ENCODE measurements around the gene SPATA33. TPM values are rescaled to one million over a fixed set of nuclear protein-coding genes. Genes with fewer than 3 reads are reported as not detected.
"Not testable (repeated sequence)": the region's sequence is repeated elsewhere in the genome, so short reads cannot be mapped to it uniquely, and the experiment has no call there.

The SPATA33 gene
- total RNA-seq, 4 donors from 2014 or later = 2.6 to 12.2 (median 5.8) TPM; not detected in 1

DNA sequence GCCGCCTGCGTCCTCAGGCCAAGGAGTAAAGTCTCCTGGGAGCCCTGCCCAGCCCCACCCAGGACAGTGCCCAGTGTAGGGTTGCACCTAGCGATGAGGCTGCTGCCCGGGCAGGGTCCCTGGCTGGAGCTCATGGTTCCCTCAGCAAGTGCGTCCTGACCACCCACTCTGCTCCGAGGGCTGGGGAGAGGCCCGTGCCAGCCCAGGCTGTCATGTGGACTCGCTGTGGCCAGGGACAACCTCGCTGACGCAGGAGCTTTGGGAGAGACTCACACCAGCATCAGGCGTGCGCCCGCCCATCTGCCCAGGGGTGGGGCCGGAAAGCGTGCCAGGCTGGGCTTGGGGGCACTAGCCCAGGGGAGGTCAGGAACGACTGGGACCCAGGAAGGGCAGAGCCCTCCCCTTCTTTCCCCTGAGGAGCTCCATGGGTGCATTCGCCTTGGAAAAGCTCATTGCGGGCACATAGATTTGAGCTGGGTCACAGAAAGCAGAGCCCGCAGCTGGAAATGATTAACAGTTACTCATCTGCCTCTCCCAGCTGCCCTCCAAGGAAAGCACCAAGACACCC lies 24.5 kb upstream of the SPATA33 start:
- DNase-seq = no peak
- Histone ChIP-seq H3K9me3 (no peaks in the 10 kb centered on the region), H3K4me1 (no peaks in the 10 kb centered on the region), H3K27me3 (no peaks in the 10 kb centered on the region), H3K27ac (no peak overlapping the region), H3K36me3 (no peaks in the 10 kb centered on the region), H3K4me3 (no peak overlapping the region)
- no peak for TF ChIP-seq POLR2A (IDR thresholded peaks at IDR 0.05)
- intact Hi-C loops (cut with DNase I; ENCODE audit: low total_unique reads) = no loop called here

DNA sequence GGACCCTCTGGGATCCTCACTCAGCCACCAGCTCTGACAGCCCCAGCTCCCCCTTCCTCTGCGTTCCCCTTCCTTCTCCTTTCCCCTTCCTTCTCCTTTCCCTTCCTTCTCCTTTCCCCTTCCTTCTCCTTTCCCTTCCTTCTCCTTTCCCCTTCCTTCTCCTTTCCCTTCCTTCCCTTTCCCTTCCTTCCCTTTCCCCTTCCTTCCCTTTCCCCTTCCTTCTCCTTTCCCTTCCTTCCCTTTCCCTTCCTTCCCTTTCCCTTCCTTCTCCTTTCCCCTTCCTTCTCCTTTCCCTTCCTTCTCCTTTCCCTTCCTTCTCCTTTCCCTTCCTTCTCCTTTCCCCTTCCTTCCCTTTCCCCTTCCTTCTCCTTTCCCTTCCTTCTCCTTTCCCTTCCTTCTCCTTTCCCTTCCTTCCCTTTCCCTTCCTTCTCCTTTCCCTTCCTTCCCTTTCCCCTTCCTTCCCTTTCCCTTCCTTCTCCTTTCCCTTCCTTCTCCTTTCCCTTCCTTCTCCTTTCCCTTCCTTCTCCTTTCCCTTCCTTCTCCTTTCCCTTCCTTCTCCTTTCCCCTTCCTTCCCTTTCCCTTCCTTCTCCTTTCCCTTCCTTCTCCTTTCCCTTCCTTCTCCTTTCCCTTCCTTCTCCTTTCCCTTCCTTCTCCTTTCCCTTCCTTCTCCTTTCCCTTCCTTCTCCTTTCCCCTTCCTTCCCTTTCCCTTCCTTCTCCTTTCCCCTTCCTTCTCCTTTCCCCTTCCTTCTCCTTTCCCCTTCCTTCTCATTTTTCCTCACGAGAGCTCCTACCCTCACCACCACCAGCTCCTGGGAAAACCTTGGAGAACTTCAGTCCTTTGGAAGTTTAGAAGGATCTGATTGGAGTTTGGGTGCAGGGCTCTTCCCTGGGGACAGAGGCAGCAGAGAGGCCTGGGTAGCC lies 22.9 kb upstream of the SPATA33 start:
- intact Hi-C loops (cut with DNase I; ENCODE audit: low total_unique reads); H3K27ac ChIP-seq; DNase-seq; H3K27me3 ChIP-seq; H3K9me3 ChIP-seq; H3K36me3 ChIP-seq; H3K4me1 ChIP-seq; H3K4me3 ChIP-seq: not testable (repeated sequence)

DNA sequence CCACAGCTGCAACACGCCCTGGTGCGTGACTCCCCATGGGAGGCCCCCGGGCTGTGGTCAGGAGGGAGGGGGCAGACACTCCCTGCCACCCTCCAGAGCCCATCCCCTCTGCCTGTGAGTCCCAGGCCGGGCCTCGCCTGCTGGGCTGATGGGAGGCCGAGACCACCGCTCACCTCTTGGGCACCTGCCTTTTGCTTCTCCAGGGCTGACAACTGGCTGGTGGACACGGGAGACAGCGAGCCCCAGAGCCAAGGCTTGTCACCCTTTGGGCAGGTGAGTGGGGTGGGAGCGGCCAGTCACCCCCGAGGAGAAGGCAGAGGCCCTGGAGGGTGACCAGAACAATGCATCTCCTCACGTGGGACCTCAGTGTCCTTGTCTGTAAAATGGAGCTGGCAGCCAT lies 21.0 kb upstream of the SPATA33 start:
- intact Hi-C loops (cut with DNase I; ENCODE audit: low total_unique reads) = no loop called here
- Histone ChIP-seq H3K4me3 (no peak overlapping the region), H3K27me3 (no peaks in the 10 kb centered on the region), H3K36me3 (no peaks in the 10 kb centered on the region), H3K9me3 (no peaks in the 10 kb centered on the region), H3K4me1 (peaks cover 0 to 5% of the 10 kb centered on the region in 2 donors), H3K27ac (no peak overlapping the region)
- DNase-seq = no peak
- TF ChIP-seq CTCF (IDR thresholded peaks at IDR 0.05) = no peak
- TF ChIP-seq POLR2A (IDR thresholded peaks at IDR 0.05) = no peak

GRCh38 chr16:89637379-89637778 lies 20.3 kb upstream of the SPATA33 start:
- no peak for DNase-seq
- no peak overlapping the region for H3K27ac ChIP-seq
- peaks cover 0 to 5% of the 10 kb centered on the region in 2 donors for H3K4me1 ChIP-seq
- no peak for TF ChIP-seq CTCF (IDR thresholded peaks at IDR 0.05)
- no peak for TF ChIP-seq POLR2A (IDR thresholded peaks at IDR 0.05)
- intact Hi-C loops (cut with DNase I; ENCODE audit: low total_unique reads) = no loop called here
- no peak overlapping the region for H3K4me3 ChIP-seq
- H3K27me3 ChIP-seq = no peaks in the 10 kb centered on the region
- no peaks in the 10 kb centered on the region for H3K9me3 ChIP-seq
- H3K36me3 ChIP-seq = no peaks in the 10 kb centered on the region

DNA sequence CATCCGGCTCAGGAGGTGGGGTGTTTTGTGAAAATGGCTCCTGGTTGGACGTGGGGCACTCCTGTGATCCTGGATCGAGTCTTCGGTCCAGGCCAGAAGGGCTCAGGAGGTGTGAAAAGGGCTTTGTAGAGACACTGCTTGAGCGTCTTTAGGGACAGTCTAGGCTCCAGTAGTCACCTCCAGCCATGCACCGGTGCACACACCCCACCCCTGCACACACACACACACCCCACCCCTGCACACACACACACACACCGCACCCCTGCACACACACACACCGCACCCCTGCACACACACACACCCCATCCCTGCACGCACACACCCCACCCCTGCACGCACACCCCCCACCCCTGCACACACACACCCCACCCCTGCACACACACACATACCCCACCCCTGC lies 19.2 kb upstream of the SPATA33 start:
- no peak for TF ChIP-seq CTCF (IDR thresholded peaks at IDR 0.05)
- no peak for TF ChIP-seq POLR2A (IDR thresholded peaks at IDR 0.05)
- Histone ChIP-seq H3K27me3 (no peaks in the 10 kb centered on the region), H3K27ac (no peak overlapping the region), H3K4me3 (no peak overlapping the region), H3K4me1 (peaks cover 0 to 5% of the 10 kb centered on the region in 2 donors), H3K36me3 (no peaks in the 10 kb centered on the region), H3K9me3 (no peaks in the 10 kb centered on the region)
- DNase-seq = no peak
- intact Hi-C loops (cut with DNase I; ENCODE audit: low total_unique reads) = no loop called here

- H3K4me1 ChIP-seq = peaks cover 0 to 5% of the 10 kb centered on the region in 2 donors
- H3K9me3 ChIP-seq = no peaks in the 10 kb centered on the region
- H3K36me3 ChIP-seq = no peaks in the 10 kb centered on the region
- H3K27ac ChIP-seq = no peak overlapping the region
- DNase-seq = no peak
- no peaks in the 10 kb centered on the region for H3K27me3 ChIP-seq
- no peak overlapping the region for H3K4me3 ChIP-seq
- TF ChIP-seq POLR2A (IDR thresholded peaks at IDR 0.05) (no peak), CTCF (IDR thresholded peaks at IDR 0.05) (no peak)
- intact Hi-C loops (cut with DNase I; ENCODE audit: low total_unique reads) = no loop called here
Observed at GRCh38 chr16:89639385-89639784, 18.3 kb upstream of the SPATA33 start.

Measured in uterus (tissue), 4 donors.